HG02885 (cell line): Measurements from ENCODE around the gene COMMD3.
A peak's percentile ranks its signal among the peaks of the same experiment; 100 is the strongest.
"Not testable (repeated sequence)": the region's sequence is repeated elsewhere in the genome, so short reads cannot be mapped to it uniquely, and the experiment has no call there.

Experiments used
- ATAC-seq: cut with Tn5 transposase; IDR thresholded peaks from one replicate; pipeline ENCODE4 v1.9.1; 2021; ENCODE audit warnings: mild to moderate bottlenecking; ENCODE audit not compliant: unreplicated experiment, poor library complexity

Gene COMMD3

DNA sequence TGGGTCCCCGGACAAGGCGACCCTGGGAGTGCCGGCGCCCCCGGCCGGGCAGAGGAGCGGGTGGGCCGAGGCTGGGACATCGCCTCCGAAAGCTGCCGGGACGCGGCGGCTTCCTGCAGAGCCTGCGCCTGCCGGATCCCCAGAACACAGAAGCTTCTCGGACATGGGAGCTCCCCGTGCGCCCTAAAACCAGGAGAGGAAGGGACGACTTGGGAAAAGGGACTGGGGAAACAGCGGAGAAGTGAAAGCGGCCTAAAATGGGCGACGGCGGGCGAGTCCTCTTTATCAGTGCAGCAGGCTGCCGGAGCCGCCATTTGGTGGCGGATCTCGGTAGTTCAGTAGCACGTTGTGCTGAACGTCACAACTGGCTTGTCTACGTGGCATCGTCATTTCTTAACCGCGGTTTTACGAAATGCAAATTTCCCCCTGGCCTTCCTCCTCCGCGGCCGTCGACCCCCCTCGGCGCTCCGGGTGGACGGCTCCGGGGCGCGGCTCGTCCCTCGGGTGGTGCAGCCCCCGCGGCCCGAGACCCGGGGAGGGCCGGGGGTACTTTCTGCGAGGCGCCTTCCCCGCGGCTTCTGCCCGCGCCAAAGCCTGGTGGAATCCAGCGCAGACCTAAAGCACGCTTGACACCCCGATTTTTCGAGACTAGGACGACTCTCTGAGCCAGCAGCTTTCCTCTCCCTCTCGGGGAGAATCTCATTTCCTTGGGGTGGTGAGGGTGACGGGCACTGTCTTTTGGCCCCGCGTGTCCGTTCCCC is 19.2 kb downstream of the COMMD3 start:
- peak; percentile 58 for ATAC-seq

DNA sequence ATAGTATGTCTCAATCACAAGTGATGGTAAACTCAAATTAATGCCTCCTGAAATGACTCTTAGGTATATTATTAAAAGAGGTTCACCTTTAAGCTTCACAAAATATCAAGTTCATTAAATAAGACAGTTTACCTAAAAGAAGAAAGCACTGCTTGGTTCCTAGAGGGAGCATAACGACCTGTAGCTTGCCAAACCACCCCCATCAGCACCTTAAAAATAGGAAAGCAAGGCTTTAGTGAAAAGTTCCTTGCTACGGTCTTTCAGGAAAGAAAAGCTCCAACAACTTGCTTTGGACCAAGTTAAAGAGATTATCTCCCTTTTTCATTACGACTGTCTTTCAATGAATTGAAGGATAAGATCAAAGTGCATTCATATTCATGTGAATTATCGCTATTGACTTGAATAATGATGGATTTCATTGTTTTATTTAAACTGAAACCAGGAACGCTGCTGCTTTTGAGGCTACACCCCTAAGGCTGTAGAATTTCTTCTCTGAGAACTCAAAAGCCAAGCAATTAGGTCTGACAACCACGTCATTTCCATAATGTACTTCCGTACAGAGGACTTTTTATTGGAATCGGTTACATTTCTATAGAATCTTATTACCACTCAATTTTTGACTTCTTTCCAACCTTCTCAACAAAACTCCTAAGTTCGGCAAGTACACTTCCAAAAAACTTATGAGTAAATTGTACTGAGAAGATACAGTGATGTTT is 22.2 kb downstream of the COMMD3 start:
- no peak for ATAC-seq

DNA sequence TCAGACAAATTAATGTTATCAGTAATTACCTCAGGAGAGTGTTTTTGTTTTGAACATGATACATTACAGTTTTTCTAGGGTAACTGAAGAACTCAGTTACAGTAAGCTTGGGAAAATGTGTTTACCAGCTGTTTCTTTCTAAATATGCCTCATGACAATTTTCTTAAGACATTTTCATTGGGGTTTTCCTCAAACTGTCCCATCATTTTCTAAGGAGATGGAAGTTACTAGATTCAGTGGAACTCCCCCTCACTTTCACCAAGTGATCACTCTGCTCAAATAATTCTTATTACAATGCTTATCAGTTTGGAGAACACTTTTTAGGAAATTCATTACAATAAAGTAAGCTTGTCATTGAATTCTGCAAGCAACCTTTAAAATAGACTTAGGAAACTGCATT is 22.7 kb downstream of the COMMD3 start:
- ATAC-seq = no peak

DNA sequence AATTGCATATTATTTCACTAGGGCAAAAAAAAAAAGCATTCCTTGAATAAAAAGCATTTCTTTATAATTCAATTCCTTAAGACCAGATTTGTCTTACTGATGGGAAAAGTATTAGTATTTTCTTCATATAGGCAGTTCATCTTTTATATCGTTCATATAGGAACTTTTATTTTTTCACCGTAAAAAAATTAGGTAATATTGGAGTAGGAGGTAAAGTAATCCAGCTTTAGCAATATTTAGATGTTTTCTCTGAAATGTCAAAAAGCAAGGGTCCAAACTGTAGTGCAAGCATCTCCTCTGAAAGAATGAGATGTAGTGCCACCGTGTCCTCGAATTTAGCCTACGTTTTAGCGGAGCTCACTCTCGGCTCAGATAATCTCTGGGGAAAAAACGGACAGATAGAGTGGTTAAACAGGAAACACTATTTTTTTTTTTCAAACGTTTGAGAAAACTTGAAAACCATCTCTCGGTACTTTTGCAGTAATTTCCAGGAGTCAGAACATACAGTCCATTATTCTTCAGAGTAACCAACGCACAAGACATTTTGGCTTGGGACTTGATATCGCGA is 23.7 kb downstream of the COMMD3 start:
- no peak for ATAC-seq

- ATAC-seq = peak; percentile 55
Observed at GRCh38 chr10:22340329-22341189, 24.4 kb downstream of the COMMD3 start.

- peak; percentile 23 for ATAC-seq
Observed at GRCh38 chr10:22341190-22341925, 25.2 kb downstream of the COMMD3 start.

DNA sequence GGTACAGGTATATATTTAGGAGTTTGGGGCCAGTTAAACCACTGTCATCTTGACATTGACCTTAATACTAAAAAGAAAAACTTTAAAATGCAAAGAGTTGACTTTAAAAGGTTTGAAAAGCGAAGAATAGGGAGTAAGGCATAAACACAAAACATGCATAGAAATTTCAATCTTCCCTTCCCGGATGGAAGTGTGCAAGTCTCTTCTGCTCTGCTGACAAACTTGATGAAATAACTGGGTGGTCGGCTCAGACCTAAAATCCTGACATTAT is 25.7 kb downstream of the COMMD3 start:
- ATAC-seq = no peak

- no peak for ATAC-seq
Observed at GRCh38 chr10:22342421-22342820, 26.2 kb downstream of the COMMD3 start.

DNA sequence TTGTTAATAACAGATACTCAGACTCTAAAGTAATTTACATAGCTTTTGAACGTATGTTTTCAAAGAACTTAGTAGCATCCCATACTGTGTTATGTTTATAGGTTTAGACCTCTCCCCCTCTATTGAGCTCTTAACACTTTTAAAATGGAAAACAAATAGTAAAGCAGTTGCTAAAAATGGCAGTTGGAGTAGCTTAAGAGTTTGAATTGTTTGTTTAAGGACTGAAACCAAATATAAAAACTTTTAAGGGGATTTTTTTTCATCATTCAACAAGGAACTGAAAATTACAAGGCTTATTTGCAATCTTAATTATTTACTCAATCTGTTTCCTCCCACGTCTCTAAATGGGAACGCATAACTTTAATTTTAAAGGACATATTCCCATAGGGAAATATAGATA is 27.5 kb downstream of the COMMD3 start:
- ATAC-seq = no peak

DNA sequence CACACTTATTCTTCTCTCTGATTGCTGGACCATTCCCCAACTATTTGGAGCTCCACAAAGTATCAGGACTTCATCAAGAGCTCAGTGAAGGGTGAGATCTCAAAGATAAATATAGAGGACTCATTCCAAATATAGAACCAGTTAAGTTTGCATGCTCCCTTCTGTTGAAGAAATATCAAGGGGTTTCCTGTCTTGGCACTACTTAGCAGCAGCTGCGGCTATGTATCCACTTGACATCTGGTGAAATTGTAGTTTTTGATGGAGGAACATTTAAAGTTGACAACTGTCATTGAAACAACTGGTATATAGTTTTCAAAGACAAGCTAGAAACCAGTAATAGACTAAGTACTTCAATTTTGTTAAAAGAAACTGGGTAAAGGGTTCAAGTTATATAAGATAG is 28.1 kb downstream of the COMMD3 start:
- no peak for ATAC-seq

- ATAC-seq = no peak
Observed at GRCh38 chr10:22344781-22345300, 28.7 kb downstream of the COMMD3 start.

- no peak for ATAC-seq
Observed at GRCh38 chr10:22345301-22346095, 29.3 kb downstream of the COMMD3 start, which contains the start of gene SPAG6. Gene SPAG6 (plus strand): TSS chr10:22345496. CDS start chr10:22345612, 116 bp downstream.

DNA sequence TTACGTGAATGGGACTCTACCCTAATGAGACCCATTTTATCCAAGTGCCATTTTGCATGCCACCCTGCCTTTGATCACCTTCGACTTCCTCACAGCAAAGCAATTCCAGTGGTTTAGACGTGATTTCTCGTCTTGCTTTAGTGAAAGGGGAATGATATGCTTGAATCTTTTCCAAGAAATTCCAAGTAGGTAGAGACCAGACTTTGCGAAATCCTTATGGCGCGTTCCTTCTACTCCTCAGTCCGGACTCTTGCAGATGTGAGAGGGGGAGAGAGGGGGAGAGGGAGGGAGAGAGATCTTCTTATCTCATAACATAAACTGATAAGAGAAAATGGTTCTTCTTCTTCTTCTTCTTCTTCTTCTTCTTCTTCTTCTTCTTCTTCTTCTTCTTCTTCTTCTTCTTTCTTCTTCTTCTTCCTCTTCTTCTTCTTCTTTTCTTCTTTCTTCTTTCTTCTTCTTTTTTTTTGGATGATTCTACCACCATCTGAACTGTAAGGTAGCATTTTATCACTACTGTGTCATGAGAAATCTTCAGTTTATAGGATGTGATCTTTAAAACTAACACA is 30.0 kb downstream of the COMMD3 start:
- no peak for ATAC-seq

DNA sequence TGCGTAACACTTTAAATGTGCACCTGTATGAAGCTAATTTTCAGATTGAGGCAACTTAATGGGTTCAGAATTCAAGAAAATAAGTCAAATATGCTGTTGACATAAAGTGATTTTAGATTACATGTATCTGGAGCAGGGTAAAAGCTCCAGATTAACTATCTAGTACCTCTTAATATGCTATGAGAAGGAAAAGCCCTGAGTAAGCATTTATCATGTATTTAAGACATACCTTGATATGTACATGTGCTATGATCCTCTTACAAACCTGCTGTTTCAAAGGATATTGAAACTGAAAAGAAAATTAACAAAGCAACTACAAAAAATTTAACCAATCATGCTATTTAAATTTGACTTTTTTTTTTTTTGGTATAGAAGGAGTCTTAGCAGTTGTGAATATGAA is 33.6 kb downstream of the COMMD3 start:
- ATAC-seq = no peak

DNA sequence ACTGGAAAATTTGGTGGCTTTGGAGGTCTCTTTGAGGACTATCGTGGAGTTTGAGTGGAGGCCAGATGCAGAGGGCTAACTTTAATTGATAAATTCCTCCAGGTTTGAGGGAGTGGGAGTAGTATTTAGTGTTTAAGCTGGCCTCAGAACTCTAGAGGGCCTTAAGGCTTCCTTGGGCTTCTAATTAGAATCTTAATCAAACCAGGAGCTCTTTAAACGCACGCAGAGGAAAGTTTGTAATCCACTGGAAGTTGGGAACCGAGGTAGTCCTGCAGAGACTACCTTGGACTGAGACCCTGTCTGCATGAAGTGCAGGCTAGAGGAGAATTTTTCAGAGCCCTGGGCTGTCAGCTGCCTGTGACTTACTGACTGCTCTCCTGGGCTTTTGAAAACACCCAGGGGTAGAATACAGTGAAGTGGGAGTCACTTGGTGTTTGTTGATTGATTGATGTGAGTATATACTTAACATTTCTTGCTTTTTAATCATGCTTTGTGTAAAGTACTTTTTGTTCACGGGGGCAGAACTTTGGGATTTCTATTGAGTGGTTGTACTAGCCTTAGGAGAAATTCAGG is 35.0 kb downstream of the COMMD3 start:
- ATAC-seq = no peak

- no peak for ATAC-seq
Observed at GRCh38 chr10:22356324-22356873, 40.2 kb downstream of the COMMD3 start.

DNA sequence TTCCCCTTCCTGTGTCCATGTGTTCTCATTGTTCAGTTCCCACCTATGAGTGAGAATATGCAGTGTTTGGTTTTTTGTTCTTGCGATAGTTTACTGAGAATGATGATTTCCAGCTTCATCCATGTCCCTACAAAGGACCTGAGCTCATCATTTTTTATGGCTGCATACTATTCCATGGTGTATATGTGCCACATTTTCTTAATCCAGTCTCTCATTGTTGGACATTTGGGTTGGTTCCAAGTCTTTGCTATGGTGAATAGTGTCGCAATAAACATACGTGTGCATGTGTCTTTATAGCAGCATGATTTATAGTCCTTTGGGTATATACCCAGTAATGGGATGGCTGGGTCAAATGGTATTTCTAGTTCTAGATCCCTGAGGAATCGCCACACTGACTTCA is 41.6 kb downstream of the COMMD3 start:
- ATAC-seq = not testable (repeated sequence)

DNA sequence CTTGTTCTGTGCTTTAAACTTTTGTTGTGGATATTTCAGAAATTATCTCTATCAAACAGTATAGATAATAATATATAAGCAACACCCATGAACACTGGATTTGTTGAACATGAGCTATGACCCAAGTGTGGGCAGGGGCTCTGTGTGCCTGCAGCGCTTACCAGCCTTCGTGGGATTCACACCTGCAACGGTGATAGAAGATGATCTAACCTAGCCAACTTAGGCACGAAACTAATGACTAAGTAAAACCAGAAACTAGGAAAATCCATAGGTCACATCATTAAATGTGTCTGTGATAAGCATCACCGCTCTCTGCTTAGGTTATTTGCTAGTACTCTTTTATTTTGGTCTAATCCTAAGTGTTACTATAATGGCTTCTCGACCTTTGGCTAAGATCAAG is 47.1 kb downstream of the COMMD3 start:
- no peak for ATAC-seq
